SK-N-SH treated with all-trans-retinoic acid at 6 μM for 48 hours (cell line): ENCODE measurements around the gene KRT4.

Experiments
- ATAC-seq: fragments of 200-7000 bp; cut with Tn5 transposase; 3 replicates; pipeline ENCODE4 v1.9.1; 2020; ENCODE audit warnings: mild to moderate bottlenecking, moderate library complexity
- ARNTL ChIP-seq: fragments of 450-650 bp; formaldehyde crosslinking; IDR thresholded peaks from 2 replicates; pipeline ENCODE4 v1.5.0; 2020; ENCODE audit warnings: low read depth, mild to moderate bottlenecking, moderate library complexity, borderline replicate concordance
- BACH2 ChIP-seq: fragments of 250-450 bp; sonication (Bioruptor Pico); IDR thresholded peaks from 2 replicates; pipeline ENCODE4 v1.9.0; 2021; ENCODE audit warnings: mild to moderate bottlenecking, borderline replicate concordance
- CREB5 ChIP-seq: fragments of 250-450 bp; sonication (Bioruptor Pico); IDR thresholded peaks from 2 replicates; pipeline ENCODE4 v1.5.1; 2020; ENCODE audit warnings: low read depth, mild to moderate bottlenecking, moderate library complexity
- CSDC2 ChIP-seq: fragments of 250-450 bp; sonication (Bioruptor Pico); IDR thresholded peaks from 2 replicates; pipeline ENCODE4 v1.5.0; 2020; ENCODE audit warnings: mild to moderate bottlenecking, moderate library complexity
- ESRRG ChIP-seq: fragments of 250-450 bp; sonication (Bioruptor Pico); IDR thresholded peaks from 2 replicates; pipeline ENCODE4 v1.6.1; 2021; ENCODE audit warnings: mild to moderate bottlenecking
- GLIS3 ChIP-seq: fragments of 250-450 bp; sonication (Bioruptor Pico); IDR thresholded peaks from 2 replicates; pipeline ENCODE4 v1.5.0; 2020; ENCODE audit warnings: mild to moderate bottlenecking, moderate library complexity
- ISL1 ChIP-seq: fragments of 250-450 bp; sonication (Bioruptor Pico); IDR thresholded peaks from 2 replicates; pipeline ENCODE4 v2.1.2; 2022; ENCODE audit warnings: mild to moderate bottlenecking, moderate library complexity
- OSR1 ChIP-seq: fragments of 250-450 bp; sonication (Bioruptor Pico); IDR thresholded peaks from 2 replicates; pipeline ENCODE4 v1.8.0; 2022; ENCODE audit warnings: moderate library complexity, mild to moderate bottlenecking, inconsistent platforms
- POU6F1 ChIP-seq: fragments of 250-450 bp; sonication (Bioruptor Pico); IDR thresholded peaks from 2 replicates; pipeline ENCODE4 v1.8.0; 2021; ENCODE audit warnings: low read depth, mild to moderate bottlenecking, moderate library complexity, borderline replicate concordance
- PPARA ChIP-seq: fragments of 250-450 bp; sonication (Bioruptor Pico); IDR thresholded peaks from 2 replicates; pipeline ENCODE4 v1.5.0; 2020; ENCODE audit warnings: mild to moderate bottlenecking, borderline replicate concordance
- RARB ChIP-seq: fragments of 250-450 bp; sonication (Bioruptor Pico); IDR thresholded peaks from 2 replicates; pipeline ENCODE4 v1.8.0; 2021; ENCODE audit warnings: mild to moderate bottlenecking, moderate library complexity
- SNAI2 ChIP-seq: fragments of 250-450 bp; sonication (Bioruptor Pico); IDR thresholded peaks from 2 replicates; pipeline ENCODE4 v1.5.0; 2020; ENCODE audit warnings: mild to moderate bottlenecking, moderate library complexity
- TCF4 ChIP-seq: fragments of 250-450 bp; sonication (Bioruptor Pico); IDR thresholded peaks from 2 replicates; pipeline ENCODE4 v1.8.0; 2021; ENCODE audit warnings: mild to moderate bottlenecking, moderate library complexity, borderline replicate concordance
- TOX ChIP-seq: fragments of 250-450 bp; sonication (Bioruptor Pico); IDR thresholded peaks from 2 replicates; pipeline ENCODE4 v1.8.0; 2021; ENCODE audit warnings: mild to moderate bottlenecking, moderate library complexity, borderline replicate concordance
- TSHZ2 ChIP-seq: fragments of 250-450 bp; sonication (Bioruptor Pico); IDR thresholded peaks from 2 replicates; pipeline ENCODE4 v1.5.0; 2020; ENCODE audit warnings: mild to moderate bottlenecking, moderate library complexity
- ZC3H10 ChIP-seq: fragments of 250-450 bp; sonication (Bioruptor Pico); IDR thresholded peaks from 2 replicates; pipeline ENCODE4 v1.5.1; 2021; ENCODE audit warnings: mild to moderate bottlenecking, moderate library complexity
- ZFP3 ChIP-seq: fragments of 250-450 bp; sonication (Bioruptor Pico); IDR thresholded peaks from 2 replicates; pipeline ENCODE4 v1.5.0; 2020; ENCODE audit warnings: mild to moderate bottlenecking, moderate library complexity
- ZFP30 ChIP-seq: fragments of 450-650 bp; formaldehyde crosslinking; IDR thresholded peaks from 2 replicates; pipeline ENCODE4 v1.5.0; 2022; ENCODE audit warnings: mild to moderate bottlenecking, moderate library complexity
- ZNF565 ChIP-seq: fragments of 450-650 bp; formaldehyde crosslinking; conservative IDR thresholded peaks from 2 replicates; pipeline ENCODE4 v1.5.0; 2020; ENCODE audit warnings: low read depth, mild to moderate bottlenecking, moderate library complexity
- ZNF70 ChIP-seq: fragments of 450-650 bp; formaldehyde crosslinking; IDR thresholded peaks from 2 replicates; pipeline ENCODE4 v1.5.0; 2020; ENCODE audit warnings: mild to moderate bottlenecking, moderate library complexity
- ZNF8 ChIP-seq: fragments of 450-650 bp; formaldehyde crosslinking; IDR thresholded peaks from 2 replicates; pipeline ENCODE4 v1.5.0; 2020; ENCODE audit warnings: mild to moderate bottlenecking, moderate library complexity
- TF ChIP-seq, protein P1 (sequence below): fragments of 250-450 bp; sonication (Bioruptor Pico); IDR thresholded peaks from 2 replicates; pipeline ENCODE4 v1.5.1; 2021; ENCODE audit warnings: mild to moderate bottlenecking, moderate library complexity
- TF ChIP-seq, protein P2 (sequence below): fragments of 250-450 bp; sonication (Bioruptor Pico); IDR thresholded peaks from 2 replicates; pipeline ENCODE4 v1.8.0; 2020; ENCODE audit warnings: mild to moderate bottlenecking, moderate library complexity, borderline replicate concordance

Gene KRT4

DNA sequence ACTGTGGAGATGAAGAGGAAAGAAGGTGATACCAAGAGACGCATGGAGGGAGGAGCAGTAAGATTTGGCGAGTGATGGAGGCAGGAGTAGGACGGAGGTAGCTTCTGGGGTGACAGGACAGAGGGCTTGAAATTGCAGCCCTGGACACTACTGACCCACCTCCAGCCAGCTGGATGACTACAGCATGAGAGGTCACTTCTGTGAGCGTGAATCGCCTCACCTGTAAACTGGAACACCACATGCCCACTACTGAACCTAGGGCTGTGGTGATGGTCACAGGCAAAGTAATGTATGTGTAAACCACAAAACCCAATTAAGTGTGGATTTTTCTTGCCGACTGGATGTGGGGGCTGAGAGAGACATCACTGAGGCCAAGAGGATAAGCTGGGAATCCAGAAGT is 6.6 kb upstream of the KRT4 start:
- ATAC-seq: no peak
- TF ChIP-seq ARNTL (CRISPR knock-in tag): no peak
- TF ChIP-seq ZFP3: no peak
- no peak for TF ChIP-seq TOX (CRISPR knock-in tag)
- no peak for TF ChIP-seq TSHZ2 (CRISPR knock-in tag)
- TF ChIP-seq, protein P1, sequence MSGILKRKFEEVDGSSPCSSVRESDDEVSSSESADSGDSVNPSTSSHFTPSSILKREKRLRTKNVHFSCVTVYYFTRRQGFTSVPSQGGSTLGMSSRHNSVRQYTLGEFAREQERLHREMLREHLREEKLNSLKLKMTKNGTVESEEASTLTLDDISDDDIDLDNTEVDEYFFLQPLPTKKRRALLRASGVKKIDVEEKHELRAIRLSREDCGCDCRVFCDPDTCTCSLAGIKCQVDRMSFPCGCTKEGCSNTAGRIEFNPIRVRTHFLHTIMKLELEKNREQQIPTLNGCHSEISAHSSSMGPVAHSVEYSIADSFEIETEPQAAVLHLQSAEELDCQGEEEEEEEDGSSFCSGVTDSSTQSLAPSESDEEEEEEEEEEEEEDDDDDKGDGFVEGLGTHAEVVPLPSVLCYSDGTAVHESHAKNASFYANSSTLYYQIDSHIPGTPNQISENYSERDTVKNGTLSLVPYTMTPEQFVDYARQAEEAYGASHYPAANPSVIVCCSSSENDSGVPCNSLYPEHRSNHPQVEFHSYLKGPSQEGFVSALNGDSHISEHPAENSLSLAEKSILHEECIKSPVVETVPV: no peak
- TF ChIP-seq ZC3H10: no peak
- no peak for TF ChIP-seq ZFP30 (CRISPR knock-in tag)
- no peak for TF ChIP-seq CSDC2
- no peak for TF ChIP-seq RARB (CRISPR knock-in tag)
- TF ChIP-seq SNAI2 (CRISPR knock-in tag): no peak
- no peak for TF ChIP-seq ZNF8 (CRISPR knock-in tag)
- TF ChIP-seq OSR1 (CRISPR knock-in tag): no peak
- no peak for TF ChIP-seq PPARA
- no peak for TF ChIP-seq CREB5 (CRISPR knock-in tag)
- TF ChIP-seq ISL1 (CRISPR knock-in tag): no peak
- TF ChIP-seq TCF4 (CRISPR knock-in tag): no peak
- no peak for TF ChIP-seq BACH2 (CRISPR knock-in tag)
- no peak for TF ChIP-seq ZNF70
- no peak for TF ChIP-seq ZNF565 (CRISPR knock-in tag)
- TF ChIP-seq ESRRG: no peak

DNA sequence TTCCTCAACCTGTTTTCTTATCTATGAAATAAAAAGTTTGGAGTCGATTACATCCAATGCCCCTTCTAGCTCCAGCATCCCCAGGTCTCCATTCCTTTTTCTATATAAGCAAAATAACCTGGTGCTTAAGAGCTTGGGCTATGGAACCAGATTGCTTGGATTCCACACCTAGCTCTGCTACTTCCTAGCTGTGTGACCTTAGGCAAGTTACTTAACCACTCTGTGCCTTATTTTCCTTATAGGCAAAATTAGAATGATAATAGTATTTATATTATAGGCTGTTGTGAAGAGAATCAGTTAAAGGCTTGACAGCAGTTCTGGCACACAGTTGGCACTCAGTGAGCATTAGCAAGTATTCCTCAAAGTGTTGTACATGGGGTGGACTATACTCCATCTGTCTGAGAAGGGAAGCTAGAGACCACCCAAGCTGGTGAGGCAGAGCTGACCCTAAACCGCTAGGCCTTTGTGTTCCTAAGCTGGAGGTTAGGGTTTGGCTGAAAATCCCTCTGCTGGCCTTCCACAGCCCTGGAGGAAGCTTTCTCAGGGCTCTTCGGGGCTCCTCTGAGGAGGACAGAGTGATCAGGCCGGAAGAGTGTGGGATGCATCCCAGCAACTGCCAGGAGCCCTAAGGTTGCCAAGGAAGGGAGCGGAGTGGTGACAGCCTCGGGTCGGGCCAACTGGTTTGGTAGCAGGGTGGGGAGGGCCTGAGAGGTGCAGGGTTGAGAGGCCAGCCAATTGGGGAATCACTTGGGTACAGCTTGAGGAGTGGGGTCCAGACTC is 6.0 kb upstream of the KRT4 start:
- TF ChIP-seq ARNTL (CRISPR knock-in tag) (no peak), PPARA (no peak), ISL1 (CRISPR knock-in tag) (no peak), ZNF8 (CRISPR knock-in tag) (no peak), POU6F1 (CRISPR knock-in tag) (no peak), OSR1 (CRISPR knock-in tag) (no peak), ZNF565 (CRISPR knock-in tag) (no peak), CREB5 (CRISPR knock-in tag) (no peak), ZFP3 (no peak), CSDC2 (no peak), BACH2 (CRISPR knock-in tag) (no peak), TCF4 (CRISPR knock-in tag) (no peak), GLIS3 (CRISPR knock-in tag) (no peak), SNAI2 (CRISPR knock-in tag) (no peak), ESRRG (no peak), ZFP30 (CRISPR knock-in tag) (no peak), ZNF70 (no peak), TOX (CRISPR knock-in tag) (no peak)
- TF ChIP-seq, protein P1: no peak
- TF ChIP-seq, protein P2, sequence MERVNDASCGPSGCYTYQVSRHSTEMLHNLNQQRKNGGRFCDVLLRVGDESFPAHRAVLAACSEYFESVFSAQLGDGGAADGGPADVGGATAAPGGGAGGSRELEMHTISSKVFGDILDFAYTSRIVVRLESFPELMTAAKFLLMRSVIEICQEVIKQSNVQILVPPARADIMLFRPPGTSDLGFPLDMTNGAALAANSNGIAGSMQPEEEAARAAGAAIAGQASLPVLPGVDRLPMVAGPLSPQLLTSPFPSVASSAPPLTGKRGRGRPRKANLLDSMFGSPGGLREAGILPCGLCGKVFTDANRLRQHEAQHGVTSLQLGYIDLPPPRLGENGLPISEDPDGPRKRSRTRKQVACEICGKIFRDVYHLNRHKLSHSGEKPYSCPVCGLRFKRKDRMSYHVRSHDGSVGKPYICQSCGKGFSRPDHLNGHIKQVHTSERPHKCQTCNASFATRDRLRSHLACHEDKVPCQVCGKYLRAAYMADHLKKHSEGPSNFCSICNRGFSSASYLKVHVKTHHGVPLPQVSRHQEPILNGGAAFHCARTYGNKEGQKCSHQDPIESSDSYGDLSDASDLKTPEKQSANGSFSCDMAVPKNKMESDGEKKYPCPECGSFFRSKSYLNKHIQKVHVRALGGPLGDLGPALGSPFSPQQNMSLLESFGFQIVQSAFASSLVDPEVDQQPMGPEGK (CRISPR knock-in tag): no peak
- TF ChIP-seq, all 23 proteins: peak for 0
- ATAC-seq: no peak
